GM19372 (cell line): ENCODE data around the gene RPRD1B.
A peak's percentile ranks its signal among the peaks of the same experiment; 100 is the strongest.
"Not testable (repeated sequence)": the region's sequence is repeated elsewhere in the genome, so short reads cannot be mapped to it uniquely, and the experiment has no call there.

Experiments used
- ATAC-seq: cut with Tn5 transposase; IDR thresholded peaks from one replicate; pipeline ENCODE4 v1.9.1; 2021; ENCODE audit warnings: mild to moderate bottlenecking, low read depth, moderate library complexity; ENCODE audit not compliant: unreplicated experiment

The RPRD1B gene

GRCh38 chr20:38093641-38094077, 60.1 kb downstream of the RPRD1B start:
- no peak for ATAC-seq

- ATAC-seq, result peak; percentile 73
Measured at GRCh38 chr20:38094373-38094891, 60.9 kb downstream of the RPRD1B start.

GRCh38 chr20:38095017-38095686, 61.6 kb downstream of the RPRD1B start:
- no peak for ATAC-seq

- no peak for ATAC-seq
Measured at GRCh38 chr20:38098952-38099351, 65.4 kb downstream of the RPRD1B start.

GRCh38 chr20:38102206-38102605, 68.7 kb downstream of the RPRD1B start:
- not testable (repeated sequence) for ATAC-seq

GRCh38 chr20:38104285-38104684, 70.7 kb downstream of the RPRD1B start:
- no peak for ATAC-seq

GRCh38 chr20:38106461-38106860, 72.9 kb downstream of the RPRD1B start:
- ATAC-seq, result no peak

GRCh38 chr20:38107386-38107785, 73.8 kb downstream of the RPRD1B start:
- not testable (repeated sequence) for ATAC-seq

GRCh38 chr20:38107916-38108315, 74.4 kb downstream of the RPRD1B start:
- not testable (repeated sequence) for ATAC-seq

GRCh38 chr20:38108438-38108985, 75.0 kb downstream of the RPRD1B start:
- ATAC-seq, result no peak

GRCh38 chr20:38108986-38109541, 75.5 kb downstream of the RPRD1B start:
- no peak for ATAC-seq

GRCh38 chr20:38109591-38110524, 76.3 kb downstream of the RPRD1B start:
- ATAC-seq, result no peak

- no peak for ATAC-seq
Measured at GRCh38 chr20:38110525-38111178, 77.1 kb downstream of the RPRD1B start.

GRCh38 chr20:38111366-38112232, 78.1 kb downstream of the RPRD1B start:
- ATAC-seq, result no peak

- ATAC-seq, result no peak
Measured at GRCh38 chr20:38112261-38112929, 78.8 kb downstream of the RPRD1B start.

- no peak for ATAC-seq
Measured at GRCh38 chr20:38112930-38113294, 79.4 kb downstream of the RPRD1B start.

- ATAC-seq, result no peak
Measured at GRCh38 chr20:38113401-38114325, 80.1 kb downstream of the RPRD1B start.

GRCh38 chr20:38114353-38114791, 80.8 kb downstream of the RPRD1B start:
- ATAC-seq, result no peak
